VCaP (cell line): Measurements from ENCODE around the gene ADCY4.

ENCODE experiments used
- H3K27ac ChIP-seq: fragments of 450-650 bp; 2 replicates; pipeline ENCODE4 v1.5.1; 2017
- TF ChIP-seq, protein P1 (sequence below): fragments of 450-650 bp; conservative IDR thresholded peaks from 2 replicates; pipeline ENCODE4 v1.5.1; 2017; ENCODE audit warnings: mild to moderate bottlenecking, moderate library complexity

The ADCY4 gene

DNA sequence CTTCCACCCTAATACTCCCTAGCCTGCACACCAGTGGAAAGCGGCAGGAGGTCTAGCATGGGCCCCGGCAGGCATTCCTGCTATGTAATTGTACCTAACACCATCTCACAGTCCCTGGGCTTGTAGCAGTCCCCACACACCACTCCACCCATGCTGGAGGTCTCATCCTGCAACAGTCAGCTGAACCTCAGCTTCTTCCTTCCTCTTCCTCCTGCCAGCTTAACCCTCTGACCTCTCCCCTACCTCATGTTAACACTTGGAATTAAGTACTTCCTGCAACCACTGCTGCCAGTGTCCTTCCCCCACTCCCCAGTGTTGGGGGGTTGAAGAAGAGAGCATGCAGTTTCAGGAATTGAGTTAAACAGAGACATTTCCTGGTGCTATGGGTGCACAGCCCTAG, 7.6 kb downstream of the ADCY4 start:
- no peak overlapping the region for H3K27ac ChIP-seq
- TF ChIP-seq, protein P1, sequence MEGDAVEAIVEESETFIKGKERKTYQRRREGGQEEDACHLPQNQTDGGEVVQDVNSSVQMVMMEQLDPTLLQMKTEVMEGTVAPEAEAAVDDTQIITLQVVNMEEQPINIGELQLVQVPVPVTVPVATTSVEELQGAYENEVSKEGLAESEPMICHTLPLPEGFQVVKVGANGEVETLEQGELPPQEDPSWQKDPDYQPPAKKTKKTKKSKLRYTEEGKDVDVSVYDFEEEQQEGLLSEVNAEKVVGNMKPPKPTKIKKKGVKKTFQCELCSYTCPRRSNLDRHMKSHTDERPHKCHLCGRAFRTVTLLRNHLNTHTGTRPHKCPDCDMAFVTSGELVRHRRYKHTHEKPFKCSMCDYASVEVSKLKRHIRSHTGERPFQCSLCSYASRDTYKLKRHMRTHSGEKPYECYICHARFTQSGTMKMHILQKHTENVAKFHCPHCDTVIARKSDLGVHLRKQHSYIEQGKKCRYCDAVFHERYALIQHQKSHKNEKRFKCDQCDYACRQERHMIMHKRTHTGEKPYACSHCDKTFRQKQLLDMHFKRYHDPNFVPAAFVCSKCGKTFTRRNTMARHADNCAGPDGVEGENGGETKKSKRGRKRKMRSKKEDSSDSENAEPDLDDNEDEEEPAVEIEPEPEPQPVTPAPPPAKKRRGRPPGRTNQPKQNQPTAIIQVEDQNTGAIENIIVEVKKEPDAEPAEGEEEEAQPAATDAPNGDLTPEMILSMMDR: no peak

GRCh38 chr14:24325963-24326362, 8.9 kb downstream of the ADCY4 start:
- no peak overlapping the region for H3K27ac ChIP-seq
- TF ChIP-seq, protein P1: no peak

GRCh38 chr14:24325041-24325530, 9.8 kb downstream of the ADCY4 start:
- H3K27ac ChIP-seq: no peak overlapping the region

DNA sequence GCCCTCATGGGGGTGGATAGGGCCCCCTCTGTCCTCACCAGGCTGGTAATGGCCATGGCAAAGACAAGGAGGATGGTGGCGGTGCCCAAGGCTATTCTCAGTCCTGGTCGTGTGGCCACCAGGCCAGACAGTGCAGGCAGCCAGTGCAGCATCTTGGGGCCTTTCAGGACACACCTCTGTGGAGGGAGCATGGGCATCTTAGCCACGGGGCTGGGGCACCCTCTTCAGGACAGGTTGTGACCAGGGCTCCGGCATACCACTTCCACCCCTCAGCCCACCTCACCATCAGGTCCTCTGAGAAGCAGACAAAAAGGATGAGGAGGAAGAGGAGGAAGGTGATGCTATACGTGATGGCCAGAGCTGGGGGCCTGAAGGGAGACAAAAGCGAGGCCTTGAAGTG, 10.8 kb downstream of the ADCY4 start:
- H3K27ac ChIP-seq: no peak overlapping the region
- TF ChIP-seq, protein P1: no peak

More at GRCh38 chr14:24325041-24325530, 9.8 kb downstream of the ADCY4 start:
- TF ChIP-seq, protein P1: no peak

DNA sequence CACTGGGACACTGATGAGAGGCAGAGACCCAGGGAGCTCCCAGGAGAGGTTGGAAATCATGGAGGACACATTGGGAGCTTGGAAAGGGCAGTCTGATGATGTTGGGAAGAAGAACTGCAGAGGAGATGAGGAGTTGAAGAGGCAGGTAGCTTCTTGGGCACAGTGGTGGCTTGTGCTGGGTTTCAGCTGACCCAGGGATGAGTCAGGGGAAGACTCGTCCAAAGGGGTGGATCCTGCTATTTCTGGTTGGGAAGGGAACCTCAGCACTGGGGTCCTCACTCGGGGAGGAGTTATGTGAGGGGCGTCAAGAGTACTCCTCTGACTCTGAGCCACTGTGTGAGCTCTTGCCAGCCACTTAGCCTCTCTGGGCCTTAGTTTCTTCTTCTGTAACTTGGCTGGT, 11.5 kb downstream of the ADCY4 start:
- TF ChIP-seq, protein P1: no peak
- H3K27ac ChIP-seq: no peak overlapping the region

DNA sequence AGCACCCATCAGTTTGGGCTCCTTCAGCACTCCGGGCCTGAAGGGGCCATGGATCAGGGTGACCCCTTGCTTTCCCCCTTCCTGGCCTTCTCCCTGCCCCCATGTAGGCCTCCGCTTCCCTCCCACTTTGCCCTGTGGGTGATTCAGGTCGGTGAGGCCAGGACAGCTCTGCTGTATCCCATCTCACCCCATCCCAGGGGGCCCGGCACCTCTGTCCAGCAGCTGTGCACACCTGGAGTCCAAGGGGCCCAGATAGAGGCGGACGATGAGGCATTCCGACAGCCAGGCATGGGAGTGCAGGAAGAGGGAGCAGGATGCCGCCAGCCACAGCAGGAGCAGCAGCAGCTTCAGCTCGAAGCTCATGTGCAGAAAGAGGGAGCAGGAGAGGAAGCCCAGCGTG, 12.2 kb downstream of the ADCY4 start:
- TF ChIP-seq, protein P1: no peak
- no peak overlapping the region for H3K27ac ChIP-seq

DNA sequence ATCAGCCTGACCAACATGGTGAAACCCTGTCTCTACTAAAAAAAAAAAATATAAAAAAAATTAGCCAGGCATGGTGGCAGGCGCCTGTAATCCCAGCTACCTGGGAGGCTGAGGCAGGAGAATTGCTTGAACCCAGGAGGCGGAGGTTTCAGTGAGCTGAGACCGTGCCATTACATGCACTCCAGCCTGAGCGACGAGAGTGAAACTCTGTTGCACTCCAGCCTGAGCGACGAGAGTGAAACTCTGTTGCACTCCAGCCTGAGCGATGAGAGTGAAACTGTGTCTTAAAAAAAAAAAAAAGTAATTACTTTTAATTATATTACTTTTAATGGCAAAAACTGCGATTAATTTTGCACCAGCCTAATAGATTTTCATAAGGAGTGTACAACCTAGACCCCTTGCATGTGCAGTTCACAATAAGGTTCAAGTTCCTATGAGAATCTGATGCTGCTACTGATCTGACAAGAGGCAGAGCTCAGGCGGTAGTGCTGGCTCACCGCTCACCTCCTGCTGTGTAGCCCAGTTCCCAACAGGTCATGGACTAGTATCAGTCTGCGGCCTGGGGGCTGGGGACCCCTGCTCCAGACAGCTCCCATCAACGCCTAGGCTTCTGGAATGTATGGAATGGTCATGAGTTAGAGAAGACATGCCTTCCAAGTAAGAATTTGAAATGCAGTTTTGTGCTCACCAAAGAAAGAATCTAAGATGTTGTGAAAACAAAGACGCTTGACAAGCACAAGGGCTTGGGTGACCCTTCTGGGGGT, 13.5 kb downstream of the ADCY4 start:
- no peak overlapping the region for H3K27ac ChIP-seq
- TF ChIP-seq, protein P1: no peak
